ENCODE results near the gene MICAL3.
A peak's percentile ranks its signal among the peaks of the same experiment; 100 is the strongest.

MICAL3 gene

GRCh38 chr22:17969701-17970113, 54.7 kb downstream of the MICAL3 start:
- no peak for DNase-seq

- DNase-seq: no peak
Observed at GRCh38 chr22:17968126-17968525, 56.2 kb downstream of the MICAL3 start.

GRCh38 chr22:17966403-17966717, 58.0 kb downstream of the MICAL3 start:
- no peak for DNase-seq

GRCh38 chr22:17965538-17966402, 58.6 kb downstream of the MICAL3 start:
- no peak for DNase-seq

- DNase-seq: no peak
Observed at GRCh38 chr22:17964643-17965042, 59.7 kb downstream of the MICAL3 start.

GRCh38 chr22:17964156-17964555, 60.2 kb downstream of the MICAL3 start:
- DNase-seq: no peak

- no peak for DNase-seq
Observed at GRCh38 chr22:17963015-17963414, 61.3 kb downstream of the MICAL3 start.

GRCh38 chr22:17962168-17962567, 62.2 kb downstream of the MICAL3 start:
- DNase-seq: no peak

- no peak for DNase-seq
Observed at GRCh38 chr22:17961446-17961729, 63.0 kb downstream of the MICAL3 start.

- no peak for DNase-seq
Observed at GRCh38 chr22:17960695-17961445, 63.5 kb downstream of the MICAL3 start.

- no peak for DNase-seq
Observed at GRCh38 chr22:17960011-17960410, 64.3 kb downstream of the MICAL3 start.

GRCh38 chr22:17958166-17958565, 66.2 kb downstream of the MICAL3 start:
- peak; percentile 5 for DNase-seq

GRCh38 chr22:17957693-17958092, 66.7 kb downstream of the MICAL3 start:
- no peak for DNase-seq

GRCh38 chr22:17957204-17957603, 67.2 kb downstream of the MICAL3 start:
- DNase-seq: peak; percentile 9

GRCh38 chr22:17956630-17957029, 67.7 kb downstream of the MICAL3 start:
- DNase-seq: peak; percentile 12

GRCh38 chr22:17955590-17956379, 68.6 kb downstream of the MICAL3 start:
- peak; percentile 45 for DNase-seq

GRCh38 chr22:17954860-17955587, 69.3 kb downstream of the MICAL3 start:
- DNase-seq: peak; percentile 33

GRCh38 chr22:17954200-17954859, 70.0 kb downstream of the MICAL3 start:
- no peak for DNase-seq

- no peak for DNase-seq
Observed at GRCh38 chr22:17953147-17953546, 71.2 kb downstream of the MICAL3 start.

GRCh38 chr22:17952273-17952801, 72.0 kb downstream of the MICAL3 start:
- DNase-seq: no peak

- no peak for DNase-seq
Observed at GRCh38 chr22:17951315-17951714, 73.0 kb downstream of the MICAL3 start.

GRCh38 chr22:17950651-17951214, 73.6 kb downstream of the MICAL3 start:
- DNase-seq: no peak

Data from activated effector memory CD4-positive, alpha-beta T cell treated with anti-CD3 and anti-CD28 coated beads, Interleukin-2, amount 50 U/mL, for 16 hours (primary cell).